GM19452 (cell line): ENCODE results near the gene SLIT3.

ENCODE experiments used
- ATAC-seq: cut with Tn5 transposase; IDR thresholded peaks from one replicate; pipeline ENCODE4 v1.9.1; 2021; ENCODE audit not compliant: unreplicated experiment

The SLIT3 gene

DNA sequence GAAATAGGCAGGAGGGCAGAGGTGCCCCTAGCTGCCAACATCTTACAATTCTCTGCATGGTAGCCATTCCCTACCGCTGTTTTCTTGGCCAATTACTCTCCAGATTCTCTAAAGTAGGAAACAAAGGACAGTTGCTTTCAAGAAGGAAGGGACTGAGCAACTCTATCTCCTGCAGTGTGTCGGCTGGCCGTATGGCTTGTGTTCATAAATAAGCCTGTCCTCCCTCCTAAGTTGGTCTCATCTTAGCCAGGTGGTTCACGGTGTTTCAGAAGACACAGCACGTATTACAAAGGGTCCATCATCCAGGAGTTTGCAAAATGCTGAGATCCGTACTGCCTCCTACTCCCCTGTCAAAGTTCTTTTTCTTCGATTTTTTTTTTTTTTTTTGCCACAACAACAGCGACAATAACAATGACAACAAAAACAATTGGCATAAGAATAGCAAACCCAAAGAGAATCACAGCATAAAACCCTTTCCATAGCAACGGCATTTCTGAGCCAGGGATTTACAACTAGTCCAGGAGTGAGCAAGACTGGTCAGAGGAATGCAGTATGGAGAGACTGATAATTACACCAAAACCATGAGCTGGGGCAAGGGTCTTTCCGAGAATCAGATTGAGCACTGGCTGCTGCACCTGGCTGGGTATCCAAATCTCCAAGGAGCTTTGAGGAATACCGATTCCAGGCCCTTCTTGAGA, 212.8 kb downstream of the SLIT3 start:
- no peak for ATAC-seq

DNA sequence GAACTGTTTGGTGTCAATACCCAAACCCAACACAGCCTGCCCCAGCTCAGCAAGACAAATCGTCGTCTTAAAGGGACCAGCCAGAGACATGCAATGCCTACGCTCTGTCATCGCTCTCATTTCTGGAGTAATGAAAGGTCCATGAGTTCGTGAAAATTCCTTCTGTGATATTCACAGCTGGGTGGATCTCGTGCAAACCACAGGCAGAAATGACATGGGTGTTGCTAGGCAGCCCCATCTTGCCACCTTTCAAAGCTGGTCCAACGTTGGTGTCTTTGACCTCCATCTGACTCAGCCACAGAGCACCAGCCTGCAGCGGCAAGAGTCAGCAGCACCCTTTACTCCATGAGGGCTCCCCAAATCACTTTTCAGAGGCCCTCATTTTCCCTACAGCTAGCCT, 215.3 kb downstream of the SLIT3 start:
- no peak for ATAC-seq

DNA sequence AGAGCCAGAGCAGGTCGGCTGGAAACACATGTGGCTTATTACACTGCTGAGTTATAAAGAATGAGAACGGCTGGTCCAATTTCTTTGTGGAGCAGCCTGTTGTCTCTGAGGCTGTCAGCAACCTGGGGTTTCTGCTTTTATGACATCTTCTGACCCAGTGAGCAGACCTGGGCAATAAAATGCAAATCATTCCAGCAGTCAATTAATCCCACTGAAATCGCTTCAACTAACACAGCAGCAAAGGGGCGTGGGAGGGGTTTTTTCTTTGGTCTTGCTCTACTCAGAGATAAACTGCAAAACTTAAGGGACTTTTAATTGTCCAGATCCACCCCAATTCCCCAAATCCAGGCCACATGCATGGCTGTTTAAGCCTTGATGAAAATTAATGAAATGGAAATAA, 215.7 kb downstream of the SLIT3 start:
- no peak for ATAC-seq

DNA sequence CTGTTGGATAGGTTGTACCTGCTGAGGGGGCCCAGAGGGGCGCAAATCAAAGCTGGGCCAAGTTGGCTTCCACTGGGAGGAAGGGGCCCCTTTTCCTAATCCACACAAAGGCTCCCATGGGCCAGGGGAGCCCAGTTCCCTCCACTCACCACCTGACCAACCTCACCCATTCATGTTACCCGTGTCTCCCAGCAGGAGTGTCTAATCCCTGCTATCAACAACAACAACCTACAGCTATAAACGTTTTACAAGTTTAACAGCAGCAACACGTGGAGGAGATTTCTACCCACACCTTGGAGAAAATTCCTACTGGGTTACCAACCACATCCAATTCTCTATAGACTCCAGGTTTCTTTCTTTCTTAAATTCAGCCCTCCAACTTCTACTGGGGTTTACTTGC, 216.2 kb downstream of the SLIT3 start:
- no peak for ATAC-seq

DNA sequence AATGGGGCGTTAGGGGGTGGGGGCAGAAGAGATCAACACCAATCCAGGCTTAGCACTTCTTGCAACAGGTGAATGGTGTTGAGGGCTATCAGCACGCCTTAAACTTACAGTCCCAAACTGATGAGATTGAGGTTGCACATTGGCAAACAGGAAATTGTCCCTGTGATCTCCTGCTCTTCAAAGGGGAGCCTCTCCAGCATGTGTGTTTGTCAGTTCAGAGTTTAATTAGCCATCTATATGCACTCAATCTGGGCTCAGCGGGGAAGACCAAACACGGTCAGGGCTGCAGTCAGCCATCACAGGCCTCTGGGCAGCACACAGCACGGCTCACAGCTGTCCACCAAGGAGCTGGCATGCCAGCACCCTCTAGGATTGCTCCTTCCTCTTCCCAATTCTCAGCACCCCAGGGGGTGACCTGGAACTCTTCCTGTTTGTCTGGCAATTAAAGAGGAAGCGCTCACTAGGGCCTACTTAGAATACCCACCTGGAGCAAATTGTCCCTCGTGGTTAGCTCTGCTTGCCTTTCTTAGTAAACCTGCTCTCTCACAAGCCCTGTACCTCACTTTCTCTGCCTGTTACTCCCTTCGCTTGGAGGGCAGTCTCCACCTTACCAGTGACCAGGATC, 217.4 kb downstream of the SLIT3 start:
- no peak for ATAC-seq

DNA sequence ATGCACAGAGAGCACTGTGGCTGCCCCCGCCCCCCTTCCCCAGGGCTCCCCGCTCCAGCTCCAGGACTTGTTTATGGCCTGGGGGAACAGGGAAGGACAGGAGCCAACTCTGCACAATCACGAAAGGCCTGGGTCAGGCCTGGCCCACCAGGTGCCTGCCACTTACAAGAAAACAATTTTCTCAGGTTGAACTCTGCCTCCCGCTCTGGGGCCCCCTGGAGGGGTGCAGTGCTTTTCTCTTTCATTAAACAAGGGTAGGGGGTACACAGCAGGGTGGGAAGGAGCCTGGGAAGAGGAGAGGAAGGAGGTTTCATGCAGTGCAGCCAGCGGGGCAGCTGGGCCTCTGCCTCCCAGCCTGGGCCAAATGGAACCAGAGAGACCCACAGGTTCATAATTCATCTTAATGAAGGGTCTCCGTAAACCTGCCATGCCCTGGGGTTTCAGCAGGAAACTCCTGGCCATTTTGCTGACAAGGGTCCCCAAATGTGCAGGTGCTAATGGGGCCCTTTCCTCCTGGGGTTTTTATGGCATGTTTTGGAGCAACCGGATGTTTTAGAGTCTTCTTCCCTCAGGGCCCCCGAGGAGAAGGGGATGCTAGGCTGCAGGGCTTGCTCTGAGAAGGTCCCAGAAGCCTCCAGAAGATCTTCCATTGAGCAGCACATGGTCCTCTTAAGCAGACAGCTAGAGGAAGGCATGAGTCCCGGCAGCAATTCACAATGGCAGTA, 219.8 kb downstream of the SLIT3 start:
- ATAC-seq = no peak

DNA sequence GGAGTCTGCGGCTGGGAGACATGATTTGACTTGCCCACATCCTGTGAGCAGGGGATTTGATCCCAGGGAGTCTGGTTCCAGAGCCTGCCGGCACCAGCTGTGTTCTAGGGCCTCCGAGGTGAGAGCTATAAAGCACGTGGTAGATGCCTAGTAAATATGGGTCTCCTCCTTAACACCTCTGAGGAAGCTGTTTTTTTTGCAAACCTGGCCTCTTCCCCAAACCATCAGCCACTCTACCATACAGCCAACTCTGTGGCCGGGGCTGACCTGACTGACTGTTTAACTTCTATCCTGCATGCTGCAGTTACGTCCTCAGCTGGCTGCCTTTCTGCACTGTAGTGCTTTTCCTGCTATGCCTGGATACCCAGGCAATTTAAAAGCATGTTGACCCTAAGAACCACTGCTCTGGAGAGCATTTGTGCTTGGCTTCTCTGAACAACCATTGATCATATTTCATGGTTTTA, 220.5 kb downstream of the SLIT3 start:
- ATAC-seq = no peak

DNA sequence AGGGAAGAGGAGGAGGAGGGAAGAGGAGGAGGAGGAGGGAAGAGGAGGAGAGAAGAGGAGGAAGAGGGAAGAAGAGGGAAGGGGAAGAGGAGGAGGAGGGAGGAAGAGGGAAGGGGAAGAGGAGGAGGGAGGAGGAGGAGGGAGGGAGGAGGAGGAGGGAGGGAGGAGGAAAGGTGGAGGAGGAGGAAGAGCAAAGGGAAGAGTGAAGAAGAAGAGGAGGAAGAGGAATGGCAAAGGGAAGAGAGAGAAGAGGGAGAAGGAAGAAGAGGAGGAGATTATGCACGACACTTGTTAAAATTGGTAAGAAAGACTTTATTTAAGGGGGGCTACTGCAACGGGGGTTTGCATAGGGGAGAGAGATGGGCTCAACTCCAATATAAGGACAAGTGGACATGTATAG, 221.2 kb downstream of the SLIT3 start:
- ATAC-seq = no peak

DNA sequence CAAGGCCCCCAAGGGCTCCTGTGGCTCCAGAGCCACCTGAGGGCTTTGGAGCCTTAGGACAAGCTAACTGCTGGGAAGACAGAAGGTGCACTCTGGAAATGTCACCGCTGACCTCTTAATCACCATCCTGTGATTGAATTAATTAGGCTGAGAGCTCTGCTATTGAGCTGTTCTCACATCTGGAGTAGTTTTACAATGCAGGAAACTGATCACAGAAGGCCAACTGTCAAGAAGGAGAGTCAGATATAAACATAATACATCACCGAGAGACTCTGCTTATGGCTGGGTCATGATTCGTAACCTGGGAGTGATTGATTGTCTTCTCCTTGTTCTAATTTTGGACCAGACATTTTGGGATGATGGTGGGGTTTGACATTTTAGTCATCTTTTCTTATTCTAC, 226.1 kb downstream of the SLIT3 start:
- no peak for ATAC-seq

DNA sequence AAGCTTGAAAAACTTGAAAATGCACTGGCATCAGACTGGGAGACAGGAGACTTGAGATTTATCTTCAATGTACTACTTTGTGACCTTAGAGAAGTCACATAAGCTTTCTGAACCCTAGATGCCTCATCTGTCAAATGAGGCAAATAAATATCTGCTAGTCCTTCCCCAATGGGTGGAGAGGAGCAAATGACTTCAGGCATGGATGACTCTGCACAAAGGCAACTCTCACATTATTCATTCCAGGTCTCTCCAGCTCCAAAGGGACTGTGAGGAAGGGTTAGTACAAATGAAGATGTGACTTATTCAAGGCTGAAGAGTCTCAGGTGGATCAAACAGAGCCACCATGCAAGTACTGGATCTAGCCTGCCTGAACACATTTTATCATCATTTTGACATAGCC, 228.7 kb downstream of the SLIT3 start:
- no peak for ATAC-seq

DNA sequence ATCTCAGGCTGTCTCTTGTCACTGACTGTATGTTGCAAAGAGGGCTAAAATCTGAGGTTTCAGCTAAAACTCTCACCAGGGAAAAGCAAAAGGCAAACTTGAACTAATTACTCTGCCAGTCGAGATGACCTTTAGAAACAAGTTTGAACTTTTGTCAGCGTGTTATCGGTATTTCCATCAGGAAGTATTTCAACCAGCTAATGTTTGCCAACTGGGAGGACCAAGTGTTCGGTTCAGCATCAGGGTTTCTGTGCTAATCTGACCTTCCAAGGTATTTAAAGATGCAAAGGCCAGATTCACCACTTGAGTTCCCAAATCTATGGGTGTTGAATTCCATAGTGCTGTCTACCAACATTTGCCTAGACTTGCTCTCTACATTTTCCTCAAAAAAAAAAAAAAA, 230.5 kb downstream of the SLIT3 start:
- ATAC-seq = no peak

DNA sequence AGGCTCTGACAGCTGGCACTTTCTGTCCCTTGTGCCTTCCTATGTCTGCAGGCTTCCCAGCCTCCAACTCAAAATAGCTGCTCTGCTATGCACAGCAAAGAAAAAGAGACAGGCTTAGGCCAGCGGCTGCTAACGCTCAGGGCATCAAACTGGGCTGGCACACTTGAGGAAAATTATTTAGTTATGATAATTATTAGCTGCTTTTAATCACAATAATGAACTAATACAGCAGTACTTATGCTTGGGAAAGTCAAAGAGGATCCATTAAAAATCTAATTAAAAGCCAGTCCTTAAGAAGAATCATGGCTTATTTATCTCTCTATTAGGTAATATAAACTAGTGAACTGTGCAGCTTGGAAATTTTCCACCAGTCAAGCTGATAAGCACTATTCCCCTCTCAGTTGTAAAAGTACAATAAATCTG, 233.2 kb downstream of the SLIT3 start:
- ATAC-seq = no peak

DNA sequence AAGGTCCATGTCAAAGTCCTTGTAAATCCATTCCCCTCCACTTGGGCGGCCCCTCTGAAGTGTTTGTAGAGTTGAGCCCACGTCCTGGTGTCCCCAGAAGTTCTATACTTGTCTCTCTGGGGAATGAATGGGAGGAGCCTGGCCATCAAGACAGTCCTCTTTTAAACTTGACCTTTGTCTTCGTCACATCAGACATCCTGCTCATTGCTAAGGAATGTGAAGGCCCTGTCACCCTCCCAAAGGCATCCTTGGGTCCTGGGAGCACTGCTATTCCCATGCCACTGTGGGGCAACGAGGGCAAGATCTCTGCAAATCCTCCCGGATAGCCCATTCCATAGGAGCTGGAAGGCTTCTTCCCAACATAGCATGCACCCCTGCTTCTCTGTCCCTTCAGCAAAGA, 235.5 kb downstream of the SLIT3 start:
- no peak for ATAC-seq

DNA sequence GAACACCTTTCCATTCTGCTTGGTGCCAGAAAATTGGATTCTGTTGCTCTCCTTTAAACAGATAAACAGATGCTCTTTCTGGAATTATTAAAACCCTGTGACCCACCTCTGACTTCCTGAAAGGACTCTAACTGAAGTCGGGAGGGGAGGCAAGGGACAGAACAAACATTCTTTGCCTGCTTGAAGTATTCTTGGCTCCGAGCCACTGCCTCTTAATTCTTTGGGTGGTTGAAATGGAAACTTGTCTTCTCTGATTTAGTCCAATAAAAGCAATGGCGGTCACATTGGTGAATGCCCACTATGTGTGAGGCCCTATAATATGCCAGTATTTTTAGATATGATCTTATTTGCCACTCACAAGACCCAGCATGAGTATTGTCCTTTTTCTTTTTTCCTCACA, 236.8 kb downstream of the SLIT3 start:
- ATAC-seq = no peak

DNA sequence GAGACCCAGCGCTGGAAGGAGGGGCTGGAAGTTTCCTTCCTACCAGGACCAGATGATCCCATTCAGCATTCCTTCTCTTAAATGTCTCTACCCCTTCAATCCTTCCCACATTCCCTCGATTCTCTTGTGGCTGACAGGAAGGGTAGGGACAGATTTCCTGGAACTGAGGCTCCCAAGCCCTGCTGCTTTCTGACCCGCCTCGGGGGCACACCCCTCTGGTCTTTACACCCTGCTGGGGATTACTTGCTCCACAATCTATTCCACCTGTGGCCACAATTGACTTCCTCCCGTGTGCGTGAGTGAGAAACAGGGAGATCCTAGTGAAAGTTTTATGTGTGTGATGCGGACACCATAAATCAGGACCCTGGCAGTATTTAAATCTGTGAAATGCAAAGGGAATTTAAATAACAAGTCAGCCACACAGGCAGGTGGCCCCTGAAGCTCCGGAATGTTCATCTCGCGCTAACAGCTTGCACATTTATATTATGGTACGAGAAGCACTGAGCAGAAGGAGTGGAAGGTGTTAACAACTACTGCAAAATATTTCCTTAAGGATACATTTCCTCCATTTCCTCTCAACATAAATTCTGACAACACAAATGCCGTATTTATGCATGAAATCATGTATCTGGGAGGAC, 237.5 kb downstream of the SLIT3 start:
- no peak for ATAC-seq

DNA sequence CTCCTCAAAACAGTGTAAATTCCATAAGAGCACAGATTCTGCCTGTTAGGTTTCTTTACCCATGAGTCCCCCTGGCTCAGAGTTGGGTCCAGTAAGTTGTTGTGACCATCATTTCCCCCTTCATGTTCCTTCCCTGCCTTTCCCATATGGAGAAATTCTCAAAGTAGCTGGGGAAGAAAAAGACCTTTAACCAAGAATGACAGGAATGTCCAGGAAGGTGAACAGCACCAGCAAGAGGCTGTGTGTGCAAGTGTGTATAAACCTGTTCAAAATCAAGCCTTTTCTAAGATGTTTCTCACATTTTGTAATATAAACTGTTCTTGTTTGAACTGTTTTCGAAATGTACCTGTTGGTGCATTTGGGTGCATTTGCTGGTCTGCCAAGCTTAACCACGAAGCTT, 238.2 kb downstream of the SLIT3 start:
- ATAC-seq = no peak

DNA sequence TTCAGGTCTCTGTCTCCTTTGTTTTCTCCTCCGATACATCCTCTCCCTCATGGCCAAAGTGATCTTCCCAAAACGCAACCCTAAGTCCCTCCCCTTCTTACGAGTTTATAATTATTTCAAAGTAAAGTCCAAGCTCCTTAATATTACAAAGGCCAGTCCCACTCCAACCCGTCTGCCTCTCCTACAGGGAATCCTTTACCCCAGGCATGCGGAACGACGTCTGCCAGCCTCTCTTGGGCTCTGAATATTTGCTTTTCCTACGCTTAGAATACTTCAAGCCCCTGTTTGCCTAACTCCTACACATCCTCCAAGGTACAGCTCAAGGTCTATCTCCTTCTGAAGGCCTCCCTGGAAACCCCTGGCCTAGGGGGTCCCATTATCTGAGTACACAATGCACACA, 246.4 kb downstream of the SLIT3 start:
- no peak for ATAC-seq

DNA sequence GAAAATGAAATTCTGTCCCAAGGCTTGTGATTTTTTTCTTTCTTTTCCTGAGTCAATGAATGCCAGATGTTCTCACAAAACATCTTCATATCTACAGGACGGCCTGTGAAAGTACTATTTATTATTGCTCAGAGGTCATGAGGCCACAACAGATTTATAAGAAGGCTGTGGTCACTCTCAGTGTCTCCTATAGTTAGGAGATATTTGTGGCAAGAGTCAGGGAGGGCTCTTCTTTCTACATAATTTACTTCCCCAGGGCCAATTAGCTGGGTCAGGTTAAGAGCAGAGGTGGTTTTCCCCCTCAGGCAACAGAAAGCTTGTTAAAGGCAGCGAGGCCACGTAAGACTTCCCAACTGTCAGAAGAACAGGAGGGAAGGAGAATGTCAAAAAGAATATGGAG, 248.7 kb downstream of the SLIT3 start:
- ATAC-seq = no peak

DNA sequence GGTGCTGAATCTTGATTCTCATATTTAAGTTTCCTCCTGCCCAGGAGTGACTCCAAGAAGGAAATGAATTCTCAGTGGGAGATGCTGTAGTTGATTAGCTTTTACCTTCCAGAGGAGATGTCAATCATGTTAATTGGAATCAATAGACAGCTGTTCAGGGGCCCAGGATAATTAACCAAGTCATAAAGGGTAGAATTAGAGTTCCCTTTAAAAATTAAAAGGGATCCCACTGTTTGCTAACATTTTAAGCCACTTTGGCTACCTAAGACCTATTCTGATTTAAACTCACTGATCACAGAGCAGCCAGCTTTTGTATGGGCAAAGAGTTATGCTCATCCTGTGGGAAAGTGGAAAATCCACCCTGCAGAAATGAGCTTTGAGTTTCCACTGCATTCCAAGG, 249.6 kb downstream of the SLIT3 start:
- ATAC-seq = no peak

DNA sequence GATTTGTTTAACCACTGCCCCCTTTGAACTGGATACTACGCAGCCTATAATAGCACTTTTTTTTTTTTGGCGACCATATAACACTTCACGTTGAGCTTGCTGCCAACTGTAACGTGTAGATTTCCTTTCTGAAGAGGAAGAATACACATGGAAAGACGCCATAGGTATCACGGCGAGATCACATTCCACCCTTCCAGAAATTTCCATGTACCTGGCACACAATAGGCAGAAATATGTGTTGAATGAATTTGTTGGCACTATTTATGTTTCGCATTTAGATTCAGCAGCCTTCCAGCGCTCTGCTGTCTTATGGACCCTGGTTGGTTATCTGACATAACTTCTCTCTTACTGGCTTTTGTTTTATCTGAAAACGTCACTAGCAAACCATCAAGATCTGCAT, 250.3 kb downstream of the SLIT3 start:
- ATAC-seq = no peak

DNA sequence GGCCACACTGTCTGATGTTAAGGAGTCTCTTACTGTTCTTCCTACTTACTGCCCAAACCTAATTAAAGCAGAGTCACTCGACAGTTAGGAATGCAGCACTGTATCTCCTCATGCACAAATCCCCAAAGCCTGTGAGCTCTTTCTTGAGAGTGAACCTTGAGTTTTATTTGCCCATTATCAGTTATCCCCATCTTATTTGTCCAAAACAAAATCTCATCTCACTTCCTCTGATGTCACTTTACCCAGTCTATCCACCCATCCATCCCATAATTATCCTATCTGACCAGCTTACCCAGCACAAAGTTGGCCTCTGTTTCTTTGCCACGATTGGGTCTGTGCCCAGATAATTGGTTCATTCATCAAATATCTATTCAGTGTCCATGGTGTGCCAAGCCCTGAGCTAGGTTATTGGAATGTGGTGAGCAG, 250.8 kb downstream of the SLIT3 start:
- ATAC-seq = no peak

DNA sequence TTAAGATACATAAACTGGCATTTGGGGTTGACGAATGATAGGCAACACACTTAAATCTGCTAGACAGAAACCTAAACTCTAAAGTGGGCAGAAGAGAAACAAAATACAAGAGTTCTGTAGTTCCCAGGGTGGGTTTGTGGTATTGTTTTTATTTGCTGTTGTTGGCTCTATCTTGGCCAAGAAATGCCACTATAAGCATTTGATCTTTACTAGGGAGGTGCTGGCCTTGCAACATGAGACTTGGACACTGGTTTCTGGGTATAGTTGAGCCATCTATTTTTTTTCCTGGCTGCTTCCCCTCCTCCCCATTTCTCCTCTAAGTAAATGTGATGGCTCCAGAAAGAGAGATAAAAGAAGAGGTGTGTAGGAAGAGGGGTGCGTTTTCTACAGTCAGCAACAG, 251.2 kb downstream of the SLIT3 start:
- no peak for ATAC-seq
